NCI-H345 (cell line): ENCODE measurements around the gene SLC23A2.
"Not testable (repeated sequence)": the region's sequence is repeated elsewhere in the genome, so short reads cannot be mapped to it uniquely, and the experiment has no call there.

Experiments
- DNase-seq: peaks from one replicate; lab custom pipeline; 2025; lab: John Stamatoyannopoulos, UW

SLC23A2 gene

GRCh38 chr20:5001174-5002076 lies at the start of gene SLC23A2:
Gene SLC23A2 (minus strand): TSS chr20:5001510. CDS start chr20:4932562, 68,948 bp downstream.
- peak; percentile 78 for DNase-seq

DNA sequence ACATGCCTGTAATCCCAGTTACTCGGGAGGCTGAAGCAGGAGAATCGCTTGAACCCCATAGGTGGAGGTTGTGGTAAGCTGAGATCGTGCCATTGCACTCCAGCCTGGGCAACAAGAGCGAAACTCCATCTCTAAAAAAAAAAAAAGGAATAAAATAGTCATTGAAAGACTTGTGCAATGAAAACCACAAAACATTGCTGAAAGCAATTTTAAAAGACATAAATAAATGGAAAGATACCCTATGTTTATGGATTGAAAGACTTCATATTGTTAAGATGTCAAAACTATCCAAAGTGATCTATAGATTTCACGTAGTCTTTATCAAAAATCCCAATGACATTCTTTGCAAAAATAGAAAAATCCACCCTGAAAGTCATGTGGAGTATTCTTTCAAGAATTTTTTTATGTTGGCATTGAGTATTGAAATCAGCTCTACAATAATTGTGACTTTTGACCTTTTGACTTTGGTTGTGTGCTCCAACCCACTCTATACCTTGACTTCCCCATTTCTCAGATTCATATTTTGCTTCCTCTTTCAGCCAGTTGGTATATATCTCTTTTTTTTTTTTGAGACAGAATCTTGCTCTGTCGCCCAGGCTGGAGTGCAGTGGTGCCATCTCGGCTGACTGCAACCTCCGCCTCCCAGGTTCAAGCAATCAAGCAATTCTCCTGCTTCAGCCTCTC lies 45.5 kb upstream of the SLC23A2 start:
- no peak for DNase-seq

DNA sequence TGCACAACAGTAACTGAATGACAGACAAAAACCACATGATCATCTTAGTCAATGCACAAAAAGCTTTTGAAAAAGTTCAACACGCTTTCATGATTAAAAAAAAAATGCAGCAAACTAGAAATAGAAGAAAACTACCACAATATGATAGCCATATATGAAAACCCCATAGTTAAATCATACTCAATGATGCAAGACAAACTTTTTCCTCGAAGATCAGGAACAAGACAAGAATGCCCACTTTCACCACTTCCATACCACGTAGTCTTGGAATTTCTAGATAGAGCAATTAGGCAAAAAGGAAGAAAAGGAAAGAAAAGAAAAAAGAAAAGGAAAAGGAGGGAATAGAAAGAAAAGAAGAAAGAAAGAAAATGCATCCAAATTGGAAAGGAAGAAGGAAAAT lies 44.6 kb upstream of the SLC23A2 start:
- DNase-seq: no peak

- peak; percentile 72 for DNase-seq
These were observed 42.8 kb upstream of the SLC23A2 start for GRCh38 chr20:5044075-5044620.

DNA sequence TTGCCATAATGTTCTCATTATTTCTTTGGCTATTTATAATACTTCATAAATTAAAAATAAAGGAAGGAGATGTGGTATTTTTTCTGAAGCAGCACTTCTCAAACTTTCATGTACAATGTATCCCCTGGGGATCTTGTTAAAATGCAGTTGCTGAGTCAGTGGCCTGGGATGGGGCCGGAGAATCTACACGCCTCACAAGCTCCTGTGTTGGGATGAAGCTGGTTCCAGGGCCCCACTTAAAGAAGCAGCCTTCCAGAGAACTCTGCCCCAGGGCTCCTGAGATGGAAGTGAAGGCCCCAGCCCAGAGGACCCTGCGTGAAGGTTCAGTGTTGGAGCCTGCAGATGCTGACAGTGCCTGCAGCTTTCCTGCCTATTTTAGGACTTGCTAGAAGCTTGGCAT lies 40.1 kb upstream of the SLC23A2 start:
- no peak for DNase-seq

- no peak for DNase-seq
These were observed 39.0 kb upstream of the SLC23A2 start for GRCh38 chr20:5040345-5040744.

GRCh38 chr20:5039889-5040288 lies 38.6 kb upstream of the SLC23A2 start:
- no peak for DNase-seq

GRCh38 chr20:5039255-5039657 lies 37.9 kb upstream of the SLC23A2 start:
- no peak for DNase-seq

DNA sequence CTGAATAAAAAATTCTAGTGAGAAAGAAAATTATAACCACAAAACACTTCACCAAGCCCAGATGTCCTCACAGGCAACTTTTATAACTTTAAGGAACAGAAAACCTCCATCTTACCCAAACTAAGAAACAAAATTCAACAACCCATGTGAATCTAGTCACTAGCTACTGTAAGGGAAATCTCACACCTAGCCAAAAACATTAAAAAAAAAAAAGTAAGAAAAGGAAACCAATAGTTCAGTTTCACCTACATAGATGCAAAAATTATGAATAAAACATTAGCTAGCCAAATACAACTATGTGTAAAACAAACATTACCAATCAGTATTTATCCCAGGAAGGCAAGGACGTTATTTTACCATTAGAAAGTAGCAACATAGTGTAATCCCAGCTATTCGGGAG lies 35.5 kb upstream of the SLC23A2 start:
- no peak for DNase-seq

DNA sequence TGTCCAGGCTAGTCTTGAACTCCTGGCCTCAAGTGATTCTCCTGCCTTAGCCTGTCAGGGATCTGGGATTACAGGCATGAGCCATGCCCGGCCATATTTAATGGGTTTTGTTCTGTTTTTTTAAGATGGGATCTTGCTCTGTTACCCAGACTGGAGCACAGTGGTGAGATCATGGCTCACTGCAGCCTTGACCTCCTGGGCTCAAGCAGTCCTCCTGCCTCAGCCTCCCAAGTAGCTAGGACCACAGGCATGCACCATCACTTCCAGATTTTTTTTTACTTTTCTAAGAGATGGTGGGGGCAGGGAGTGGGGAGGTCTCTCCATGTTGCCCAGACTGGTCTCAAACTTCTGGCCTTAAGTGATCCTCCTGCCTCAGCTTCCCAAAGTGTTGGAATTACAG lies 34.2 kb upstream of the SLC23A2 start:
- not testable (repeated sequence) for DNase-seq

DNA sequence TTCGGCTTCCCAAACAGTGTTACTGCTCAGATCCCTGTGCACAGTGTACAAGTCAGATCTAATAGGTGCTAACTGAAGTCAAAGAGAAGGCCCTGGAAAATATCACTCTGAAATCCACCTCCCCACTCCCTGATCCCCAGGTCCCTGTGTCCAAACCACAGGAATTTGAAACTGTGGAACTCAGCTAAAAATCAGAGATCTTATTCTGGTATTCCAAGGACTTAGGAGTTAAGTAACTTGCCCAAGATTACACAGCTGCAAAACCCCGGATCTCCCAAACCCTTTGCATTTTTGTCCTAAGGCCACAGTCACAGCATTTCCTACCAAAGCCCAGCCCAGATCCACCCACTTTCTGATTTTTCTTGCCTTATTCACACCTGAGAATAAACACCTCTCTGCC lies 32.3 kb upstream of the SLC23A2 start:
- DNase-seq: no peak

- not testable (repeated sequence) for DNase-seq
These were observed 30.4 kb upstream of the SLC23A2 start for GRCh38 chr20:5031701-5032100.

DNA sequence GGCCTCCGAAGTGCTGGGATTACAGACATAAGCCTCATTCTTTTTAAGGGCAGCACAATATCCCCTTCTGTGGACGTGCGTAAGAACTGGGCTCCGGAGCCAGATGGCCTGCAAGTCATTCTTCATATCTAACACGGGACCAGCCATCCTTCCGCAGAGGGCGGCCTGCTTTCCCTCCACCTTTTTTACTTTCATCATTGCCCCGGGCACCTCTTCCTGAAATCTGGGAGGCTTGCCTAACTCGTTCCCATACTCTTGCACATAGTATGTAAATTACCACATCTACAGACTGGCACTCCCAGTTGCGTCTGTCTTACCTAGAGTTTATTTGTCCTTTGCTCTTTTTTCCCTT lies 29.9 kb upstream of the SLC23A2 start:
- DNase-seq: no peak

- DNase-seq: no peak
These were observed 29.3 kb upstream of the SLC23A2 start for GRCh38 chr20:5030348-5031205.

- not testable (repeated sequence) for DNase-seq
These were observed 27.1 kb upstream of the SLC23A2 start for GRCh38 chr20:5028258-5029059.

DNA sequence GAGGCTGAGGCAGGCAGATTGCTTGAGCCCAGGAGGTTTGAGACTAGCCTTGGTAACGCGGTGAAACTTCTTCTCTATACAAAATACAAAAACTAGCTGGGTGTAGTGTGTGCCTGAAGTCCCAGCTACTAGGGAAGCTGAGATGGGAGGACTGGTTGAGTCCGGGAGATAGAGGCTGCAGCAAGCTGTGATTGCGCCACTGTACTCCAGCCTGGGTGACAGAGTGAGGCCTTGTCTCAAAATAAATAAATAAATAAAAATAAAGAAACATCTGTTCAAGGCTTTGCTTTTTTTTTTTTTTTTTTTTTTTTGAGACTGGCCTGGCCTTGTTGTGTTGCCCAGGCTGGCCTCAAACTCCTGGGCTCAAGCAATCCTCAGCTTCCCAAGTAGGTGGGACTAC lies 23.7 kb upstream of the SLC23A2 start:
- DNase-seq: no peak

GRCh38 chr20:5024103-5024502 lies 22.8 kb upstream of the SLC23A2 start:
- no peak for DNase-seq

DNA sequence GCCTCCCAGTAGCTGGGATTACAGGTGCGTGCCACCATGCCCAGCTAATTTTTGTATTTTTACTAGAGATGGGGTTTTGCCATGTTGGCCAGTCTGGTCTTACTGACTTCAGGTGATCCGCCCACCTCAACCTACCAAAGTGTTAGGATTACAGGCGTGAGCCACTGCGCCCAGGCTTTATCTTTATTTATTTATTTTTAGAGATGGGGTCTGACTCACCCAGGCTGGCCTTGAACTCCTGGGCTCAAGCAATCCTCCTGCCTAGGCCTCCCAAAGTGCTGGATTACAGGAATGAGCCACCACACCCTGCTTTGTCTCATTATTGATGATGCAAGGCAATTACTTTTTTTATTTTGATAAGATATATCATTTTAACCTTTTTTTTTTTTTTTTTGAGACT lies 21.9 kb upstream of the SLC23A2 start:
- DNase-seq: not testable (repeated sequence)

DNA sequence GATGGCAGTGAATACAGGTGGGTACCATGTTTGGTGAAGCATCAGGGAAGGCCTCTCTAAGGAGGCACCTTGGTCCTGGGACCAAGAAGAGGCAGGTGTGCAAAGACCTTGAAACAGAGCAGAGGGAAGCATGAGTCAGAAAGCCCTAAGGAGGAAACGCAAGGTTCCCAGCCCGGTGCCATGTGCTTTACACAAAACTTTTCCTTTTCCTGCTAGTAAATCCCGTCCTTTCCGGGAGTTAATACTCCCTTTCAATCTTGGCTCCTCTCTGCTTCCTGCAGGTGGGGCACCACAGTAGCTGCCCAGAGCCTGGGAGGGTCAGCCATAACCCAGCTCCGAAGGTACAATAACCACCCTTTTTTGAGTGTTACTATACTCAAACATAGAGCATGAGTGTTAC lies 19.4 kb upstream of the SLC23A2 start:
- no peak for DNase-seq

GRCh38 chr20:5013682-5014447 lies 12.6 kb upstream of the SLC23A2 start:
- no peak for DNase-seq

GRCh38 chr20:5008759-5009158 lies 7.4 kb upstream of the SLC23A2 start:
- DNase-seq: no peak
